ENCODE measurements around the gene VAV3.
A peak's percentile ranks its signal among the peaks of the same experiment; 100 is the strongest.

VAV3 gene

DNA sequence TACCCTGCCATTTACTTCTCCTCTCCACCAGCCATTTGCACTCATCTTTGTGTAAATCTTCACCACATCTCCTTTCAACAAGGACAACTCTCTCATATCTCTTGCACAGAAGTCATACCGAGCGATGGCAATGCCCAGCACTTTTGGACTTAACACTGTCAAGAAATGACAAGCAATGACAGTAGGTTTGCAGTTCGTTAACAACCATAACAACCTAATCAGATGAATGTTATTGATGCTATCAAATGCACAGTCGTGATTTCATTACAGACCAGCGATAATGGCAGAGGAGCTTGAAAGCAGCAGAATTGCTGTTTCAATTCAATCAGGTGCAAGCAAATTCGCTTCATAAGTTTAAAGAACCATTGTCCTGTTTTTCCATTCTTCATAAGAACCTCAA lies 390.9 kb downstream of the VAV3 start:
- H3K36me3 Mint-ChIP-seq = peaks cover 36% of the 10 kb centered on the region
- H3K27ac Mint-ChIP-seq = no peak overlapping the region
- no peaks in the 10 kb centered on the region for H3K27me3 Mint-ChIP-seq
- H3K4me1 Mint-ChIP-seq = no peaks in the 10 kb centered on the region
- ATAC-seq = no peak
- no peaks in the 10 kb centered on the region for H3K9me3 Mint-ChIP-seq
- no peak overlapping the region for H3K4me3 Mint-ChIP-seq

DNA sequence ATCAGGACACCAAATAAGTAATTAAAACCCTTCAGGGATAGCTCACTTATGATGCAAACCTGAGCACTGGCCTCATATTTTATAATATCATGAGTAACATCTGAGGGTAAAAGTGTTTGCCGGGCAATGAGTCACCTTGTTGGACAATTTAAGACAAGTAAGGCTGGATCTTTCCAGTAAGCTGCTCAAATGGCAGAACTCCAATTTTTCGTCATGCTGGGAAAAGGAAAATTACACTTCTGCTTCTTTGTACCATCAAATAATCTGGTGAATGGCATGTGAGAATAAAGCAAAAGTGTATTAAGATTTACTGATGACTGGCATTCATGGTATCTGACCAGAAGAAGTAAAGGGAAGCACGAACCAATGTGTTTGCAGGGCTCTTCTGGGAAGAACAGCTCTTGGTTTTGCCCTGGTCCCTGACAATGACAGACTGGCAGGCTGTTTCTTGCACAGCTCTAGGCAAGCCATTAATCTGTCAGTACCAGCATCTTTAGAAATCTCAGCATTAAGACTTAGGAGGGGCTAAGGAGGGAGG lies 392.2 kb downstream of the VAV3 start:
- Mint-ChIP-seq H3K36me3 (peaks cover 36% of the 10 kb centered on the region), H3K9me3 (no peaks in the 10 kb centered on the region), H3K4me1 (no peaks in the 10 kb centered on the region), H3K4me3 (no peak overlapping the region), H3K27me3 (no peaks in the 10 kb centered on the region), H3K27ac (no peak overlapping the region)
- no peak for ATAC-seq

DNA sequence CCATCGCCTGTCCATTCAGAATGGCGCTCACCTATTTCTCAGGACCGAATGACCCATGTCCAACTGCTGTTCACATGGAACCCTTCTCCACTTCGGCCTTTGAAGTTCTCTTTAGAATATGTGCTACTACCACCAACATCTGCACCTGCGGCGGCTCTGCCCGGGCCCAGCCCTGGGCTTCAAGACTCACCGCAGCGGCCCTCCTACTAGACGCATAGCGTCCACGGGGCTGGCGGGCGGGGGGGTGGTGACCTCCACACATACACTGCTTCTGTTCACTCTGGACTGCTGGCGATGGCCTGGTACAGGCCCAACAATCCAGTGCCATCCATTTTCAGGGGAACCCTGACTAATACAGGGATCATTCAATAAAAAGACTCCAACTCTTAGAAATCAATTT lies 394.2 kb downstream of the VAV3 start:
- no peaks in the 10 kb centered on the region for H3K27me3 Mint-ChIP-seq
- H3K36me3 Mint-ChIP-seq = peaks cover 30% of the 10 kb centered on the region
- H3K4me3 Mint-ChIP-seq = no peak overlapping the region
- ATAC-seq = no peak
- H3K4me1 Mint-ChIP-seq = no peaks in the 10 kb centered on the region
- H3K27ac Mint-ChIP-seq = no peak overlapping the region
- H3K9me3 Mint-ChIP-seq = no peaks in the 10 kb centered on the region

DNA sequence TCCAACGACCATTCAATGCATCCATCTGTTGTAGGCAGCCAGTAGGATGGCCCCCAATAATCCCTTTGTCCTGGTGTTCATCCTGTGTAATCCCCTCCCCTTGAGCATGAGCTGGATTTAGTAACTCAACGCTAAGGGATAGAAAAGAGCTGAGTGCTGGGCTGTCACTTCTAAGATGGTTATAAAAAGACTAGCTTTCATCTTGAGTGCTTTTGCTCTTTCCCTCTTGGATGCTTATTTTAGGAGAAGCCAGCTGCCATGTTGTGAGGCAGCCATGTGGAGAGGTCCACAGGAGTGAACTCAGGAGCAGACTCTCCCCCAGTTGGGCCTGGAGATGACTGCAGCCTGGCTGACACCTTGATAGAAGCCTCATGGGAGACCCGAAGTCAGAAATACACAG lies 401.5 kb downstream of the VAV3 start:
- Mint-ChIP-seq H3K9me3 (no peaks in the 10 kb centered on the region), H3K36me3 (no peaks in the 10 kb centered on the region), H3K27ac (no peak overlapping the region), H3K27me3 (no peaks in the 10 kb centered on the region), H3K4me3 (no peak overlapping the region), H3K4me1 (no peaks in the 10 kb centered on the region)
- no peak for ATAC-seq

DNA sequence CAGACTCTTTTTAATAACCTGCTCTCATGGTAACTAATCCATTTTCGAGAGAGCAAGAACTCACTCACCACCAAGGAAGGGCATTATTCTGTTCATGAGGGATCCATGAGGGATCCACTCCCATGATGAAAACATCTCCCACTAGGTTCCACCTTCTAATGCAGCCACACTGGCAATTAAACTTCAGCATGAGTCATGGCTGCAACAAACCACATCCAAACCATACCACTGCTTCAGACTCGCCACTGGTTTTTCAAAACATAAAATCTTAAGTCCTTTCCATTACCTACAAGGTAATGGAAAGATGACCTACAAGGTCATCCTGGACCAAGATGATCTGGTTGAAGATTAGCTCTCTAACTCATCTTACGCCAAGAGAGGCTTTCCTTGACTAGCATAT lies 405.1 kb downstream of the VAV3 start:
- ATAC-seq = no peak
- Mint-ChIP-seq H3K36me3 (no peaks in the 10 kb centered on the region), H3K4me1 (no peaks in the 10 kb centered on the region), H3K4me3 (no peak overlapping the region), H3K27ac (no peak overlapping the region), H3K27me3 (no peaks in the 10 kb centered on the region), H3K9me3 (no peaks in the 10 kb centered on the region)

DNA sequence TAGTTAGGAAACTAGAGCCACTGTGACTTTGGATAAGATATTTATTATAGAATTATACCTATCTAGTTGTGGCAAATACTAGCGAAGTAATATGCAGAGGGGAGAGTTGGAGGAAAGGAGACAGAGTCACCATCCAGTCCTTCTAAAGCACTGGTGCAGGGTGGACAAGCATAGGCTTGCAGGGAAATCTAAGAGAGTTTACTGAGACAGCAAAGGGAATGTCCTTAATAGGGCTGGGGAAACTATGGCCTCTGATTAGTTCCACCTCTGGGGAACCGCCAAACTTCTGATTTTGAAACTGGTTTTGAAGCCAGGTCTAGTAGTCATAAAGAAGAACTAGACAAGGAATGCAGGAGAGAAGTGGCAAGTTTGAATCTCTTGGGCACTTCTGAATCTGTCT lies 407.9 kb downstream of the VAV3 start:
- Mint-ChIP-seq H3K27ac (no peak overlapping the region), H3K4me3 (no peak overlapping the region), H3K9me3 (no peaks in the 10 kb centered on the region), H3K36me3 (no peaks in the 10 kb centered on the region), H3K27me3 (no peaks in the 10 kb centered on the region), H3K4me1 (no peaks in the 10 kb centered on the region)
- no peak for ATAC-seq

DNA sequence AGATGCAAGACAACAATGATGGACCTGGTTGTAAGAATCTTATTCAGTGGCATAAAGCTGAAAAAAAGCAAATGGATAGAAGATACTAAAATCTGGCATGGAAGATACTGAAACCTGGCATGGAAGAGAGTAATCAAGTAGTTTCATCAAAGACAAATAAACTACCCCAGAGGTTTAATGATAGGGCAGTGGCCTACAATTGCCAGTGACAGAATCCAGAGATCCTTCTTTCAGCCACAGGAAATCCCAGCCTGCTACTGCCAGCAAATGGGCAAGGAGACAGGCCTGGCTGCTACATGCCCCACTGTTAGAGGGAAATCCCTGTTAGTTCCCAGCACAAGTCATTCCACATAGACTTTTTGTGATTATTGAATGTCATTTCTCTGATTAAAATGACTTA lies 409.4 kb downstream of the VAV3 start:
- Mint-ChIP-seq H3K9me3 (no peaks in the 10 kb centered on the region), H3K27ac (no peak overlapping the region), H3K4me3 (no peak overlapping the region), H3K4me1 (no peaks in the 10 kb centered on the region), H3K27me3 (no peaks in the 10 kb centered on the region), H3K36me3 (no peaks in the 10 kb centered on the region)
- ATAC-seq = no peak

DNA sequence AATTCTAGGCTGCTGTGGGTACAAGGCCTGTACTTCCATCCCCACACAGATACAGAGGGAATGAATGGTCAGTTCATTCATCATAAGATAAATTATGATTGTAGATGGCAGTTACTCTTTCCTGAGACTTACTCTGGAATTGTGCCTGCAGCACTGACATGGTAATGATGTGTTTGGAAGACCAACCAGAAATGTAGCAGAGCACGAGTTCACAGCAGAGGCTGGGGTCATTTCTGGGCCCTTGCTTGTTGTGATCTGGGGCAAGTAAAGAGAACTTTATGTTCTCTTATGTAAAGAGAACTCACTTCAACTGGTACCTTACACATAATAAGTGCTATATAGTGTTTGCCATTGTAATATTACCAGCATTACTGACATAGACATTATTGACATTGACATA lies 412.2 kb downstream of the VAV3 start:
- Mint-ChIP-seq H3K27me3 (no peaks in the 10 kb centered on the region), H3K9me3 (no peaks in the 10 kb centered on the region), H3K36me3 (no peaks in the 10 kb centered on the region), H3K4me3 (no peak overlapping the region), H3K27ac (no peak overlapping the region), H3K4me1 (no peaks in the 10 kb centered on the region)
- ATAC-seq = no peak

DNA sequence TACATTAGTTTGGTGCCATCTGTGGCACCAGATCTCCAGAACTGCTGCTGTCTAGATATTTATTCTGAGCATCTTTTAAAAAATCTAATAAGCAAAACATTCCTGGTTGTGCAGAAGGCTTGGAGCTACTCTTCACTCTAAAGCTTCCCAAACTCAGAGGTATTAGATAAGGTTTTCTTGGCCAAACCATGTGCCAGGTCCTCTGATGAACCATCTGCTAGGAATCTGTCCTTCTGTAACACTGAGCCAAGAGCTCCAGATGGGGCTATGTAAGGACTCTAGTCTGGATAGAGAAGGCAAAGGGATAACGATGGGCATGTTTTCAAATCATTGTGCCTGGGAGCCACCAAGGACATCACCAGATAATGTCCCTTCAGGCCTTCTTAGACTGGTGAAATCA lies 413.5 kb downstream of the VAV3 start:
- Mint-ChIP-seq H3K9me3 (no peaks in the 10 kb centered on the region), H3K4me1 (no peaks in the 10 kb centered on the region), H3K4me3 (no peak overlapping the region), H3K36me3 (no peaks in the 10 kb centered on the region), H3K27ac (no peak overlapping the region), H3K27me3 (no peaks in the 10 kb centered on the region)
- no peak for ATAC-seq

DNA sequence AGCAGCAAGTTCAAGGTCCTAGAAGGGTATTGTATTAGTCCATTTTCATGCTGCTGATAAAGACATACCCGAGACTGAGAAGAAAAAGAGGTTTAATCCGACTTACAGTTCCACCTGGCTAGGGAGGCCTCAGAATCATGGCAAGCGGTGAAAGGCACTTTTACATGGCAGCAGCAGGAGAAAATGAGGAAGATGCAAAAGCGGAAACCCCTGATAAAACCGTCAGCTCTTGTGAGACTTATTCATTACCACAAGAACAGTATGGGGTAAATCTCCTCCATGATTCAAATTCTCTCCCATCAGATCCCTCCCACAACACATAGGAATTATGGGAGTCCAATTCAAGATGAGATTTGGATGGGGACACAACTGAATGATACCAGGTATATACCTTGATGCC lies 414.6 kb downstream of the VAV3 start:
- no peak for ATAC-seq
- H3K27ac Mint-ChIP-seq = no peak overlapping the region
- H3K4me3 Mint-ChIP-seq = no peak overlapping the region
- no peaks in the 10 kb centered on the region for H3K9me3 Mint-ChIP-seq
- no peaks in the 10 kb centered on the region for H3K36me3 Mint-ChIP-seq
- no peaks in the 10 kb centered on the region for H3K4me1 Mint-ChIP-seq
- H3K27me3 Mint-ChIP-seq = no peaks in the 10 kb centered on the region

DNA sequence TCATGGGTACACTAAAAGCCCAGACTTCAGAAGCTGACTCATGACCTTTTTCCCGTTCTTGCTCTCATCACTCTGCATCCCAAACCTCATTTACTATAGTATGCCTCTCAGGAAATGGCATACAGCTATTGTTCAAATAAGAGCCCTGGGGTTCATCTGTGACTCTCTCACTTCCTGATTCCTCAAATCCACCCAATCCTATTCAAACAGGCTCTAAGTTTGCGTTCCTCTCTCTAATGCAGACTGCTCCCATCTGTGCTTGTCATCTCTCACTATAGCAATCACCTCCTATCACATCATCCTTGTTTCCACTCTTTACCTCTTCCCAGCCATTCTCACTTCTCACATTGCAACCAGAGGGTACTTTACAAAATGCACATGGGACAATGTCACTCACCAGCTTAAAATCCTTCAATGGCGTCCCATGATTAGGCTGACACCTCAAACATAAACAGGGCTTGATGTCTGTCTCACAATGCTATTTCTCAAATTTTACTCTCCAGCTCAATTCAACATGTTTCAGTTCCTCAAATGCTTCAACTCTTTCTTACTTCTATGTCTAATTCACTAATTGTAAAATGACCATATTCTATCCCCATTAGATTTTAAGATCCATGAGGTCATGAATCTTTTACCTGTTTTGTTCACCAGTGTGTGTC lies 415.7 kb downstream of the VAV3 start:
- Mint-ChIP-seq H3K27ac (no peak overlapping the region), H3K9me3 (no peaks in the 10 kb centered on the region), H3K4me3 (no peak overlapping the region), H3K36me3 (no peaks in the 10 kb centered on the region), H3K27me3 (no peaks in the 10 kb centered on the region), H3K4me1 (no peaks in the 10 kb centered on the region)
- peak; percentile 65 for ATAC-seq

DNA sequence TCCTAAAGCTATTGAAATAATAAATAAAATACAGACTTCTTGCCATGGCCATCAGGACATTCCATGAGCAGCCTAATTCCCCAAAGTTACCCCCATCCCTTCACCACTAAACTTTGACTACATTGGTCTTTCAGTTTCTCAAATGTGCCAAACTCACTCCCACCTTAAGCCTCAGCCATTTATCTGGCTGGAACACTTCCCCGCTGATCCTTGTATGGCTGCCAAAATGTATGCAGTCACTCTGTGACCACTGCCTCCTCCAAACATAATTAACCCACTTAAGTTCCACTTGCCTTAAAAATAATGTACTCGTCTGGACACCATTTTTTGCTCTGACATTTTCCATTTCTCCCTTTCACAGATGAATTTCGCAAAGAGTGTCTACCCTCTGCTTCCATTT lies 416.7 kb downstream of the VAV3 start:
- no peaks in the 10 kb centered on the region for H3K4me1 Mint-ChIP-seq
- H3K27me3 Mint-ChIP-seq = no peaks in the 10 kb centered on the region
- no peak for ATAC-seq
- H3K4me3 Mint-ChIP-seq = no peak overlapping the region
- H3K36me3 Mint-ChIP-seq = no peaks in the 10 kb centered on the region
- H3K27ac Mint-ChIP-seq = no peak overlapping the region
- H3K9me3 Mint-ChIP-seq = no peaks in the 10 kb centered on the region

DNA sequence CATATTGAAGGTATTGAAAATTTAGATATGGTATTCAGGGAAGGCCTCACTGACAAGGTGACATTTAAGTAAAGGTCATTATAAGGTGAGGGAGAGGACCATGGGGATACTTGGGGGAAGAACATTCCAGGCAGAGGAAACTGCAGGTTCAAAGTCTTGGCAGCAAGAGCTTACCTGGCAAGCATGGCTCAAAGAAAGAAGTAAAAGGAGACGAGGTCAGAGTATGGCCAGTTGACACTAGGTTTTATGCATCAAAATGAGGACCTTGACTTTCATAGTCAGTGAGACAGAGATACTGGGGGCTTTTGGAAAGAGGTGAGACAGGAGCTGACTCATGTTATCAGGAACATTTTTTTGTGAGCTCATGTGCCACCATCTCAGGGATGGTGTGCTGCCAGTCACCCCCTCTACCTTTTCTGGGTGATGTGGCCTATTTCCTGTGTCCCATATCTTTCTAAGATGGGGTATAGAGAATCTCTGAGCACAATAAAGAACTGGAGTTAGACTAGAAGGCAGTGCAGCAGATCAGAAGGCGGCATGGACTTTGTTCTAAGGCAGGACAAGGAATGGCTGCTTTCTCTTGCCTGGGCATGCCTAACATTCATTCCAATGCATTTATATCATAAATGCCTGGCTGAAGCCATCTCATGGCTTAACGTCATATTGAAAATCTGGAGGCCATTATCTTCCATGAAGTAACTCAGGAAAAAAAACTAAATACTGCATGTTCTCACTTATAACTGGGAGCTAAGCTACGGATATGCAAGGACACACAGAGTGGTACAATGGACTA lies 417.4 kb downstream of the VAV3 start:
- ATAC-seq = no peak
- Mint-ChIP-seq H3K4me1 (no peaks in the 10 kb centered on the region), H3K9me3 (no peaks in the 10 kb centered on the region)

DNA sequence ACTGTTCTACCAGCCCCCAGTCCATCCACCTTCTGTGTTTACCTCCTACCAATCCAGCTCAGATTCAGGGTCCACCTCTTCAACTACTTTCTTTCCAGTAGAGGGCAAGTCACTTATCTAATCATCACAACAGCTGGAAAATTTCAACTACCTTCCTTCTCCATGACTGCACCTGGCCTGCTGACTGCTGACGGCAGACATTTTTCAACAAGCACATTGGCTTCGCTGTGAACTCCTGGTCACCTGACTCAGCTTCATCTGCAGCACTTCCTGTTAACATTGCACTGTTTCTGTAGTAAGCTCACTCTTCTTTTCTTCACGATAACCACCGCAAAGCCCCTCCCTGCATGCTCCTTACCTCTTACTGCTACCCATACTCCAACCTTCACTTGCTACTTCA lies 418.4 kb downstream of the VAV3 start:
- ATAC-seq = no peak
- no peaks in the 10 kb centered on the region for H3K27me3 Mint-ChIP-seq
- H3K4me3 Mint-ChIP-seq = no peak overlapping the region
- H3K27ac Mint-ChIP-seq = no peak overlapping the region
- H3K9me3 Mint-ChIP-seq = no peaks in the 10 kb centered on the region
- H3K36me3 Mint-ChIP-seq = no peaks in the 10 kb centered on the region
- H3K4me1 Mint-ChIP-seq = no peaks in the 10 kb centered on the region

More for the DNA sequence above, 417.4 kb downstream of the VAV3 start:
- H3K27me3 Mint-ChIP-seq = no peaks in the 10 kb centered on the region
- H3K4me3 Mint-ChIP-seq = no peak overlapping the region
- H3K27ac Mint-ChIP-seq = no peak overlapping the region
- H3K36me3 Mint-ChIP-seq = no peaks in the 10 kb centered on the region

DNA sequence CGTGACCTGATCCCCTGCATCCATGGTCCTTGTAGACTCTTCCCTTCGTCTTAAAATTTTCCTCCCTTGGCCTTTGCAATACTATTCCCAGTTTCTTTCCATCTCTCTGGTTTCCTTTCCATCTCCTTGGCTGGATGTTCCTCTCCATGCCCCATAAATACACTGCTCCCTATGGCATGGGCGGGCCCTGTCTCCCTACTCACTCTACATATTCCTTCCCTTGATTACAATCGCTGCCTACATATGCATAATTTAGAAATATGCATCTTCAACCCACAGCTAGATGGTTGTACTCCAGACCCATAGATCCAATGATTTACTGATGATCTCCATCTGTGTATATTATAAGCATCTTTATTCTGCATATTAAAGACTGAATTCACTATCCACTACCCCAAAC lies 419.1 kb downstream of the VAV3 start:
- H3K27me3 Mint-ChIP-seq = no peaks in the 10 kb centered on the region
- H3K36me3 Mint-ChIP-seq = no peaks in the 10 kb centered on the region
- no peak overlapping the region for H3K4me3 Mint-ChIP-seq

DNA sequence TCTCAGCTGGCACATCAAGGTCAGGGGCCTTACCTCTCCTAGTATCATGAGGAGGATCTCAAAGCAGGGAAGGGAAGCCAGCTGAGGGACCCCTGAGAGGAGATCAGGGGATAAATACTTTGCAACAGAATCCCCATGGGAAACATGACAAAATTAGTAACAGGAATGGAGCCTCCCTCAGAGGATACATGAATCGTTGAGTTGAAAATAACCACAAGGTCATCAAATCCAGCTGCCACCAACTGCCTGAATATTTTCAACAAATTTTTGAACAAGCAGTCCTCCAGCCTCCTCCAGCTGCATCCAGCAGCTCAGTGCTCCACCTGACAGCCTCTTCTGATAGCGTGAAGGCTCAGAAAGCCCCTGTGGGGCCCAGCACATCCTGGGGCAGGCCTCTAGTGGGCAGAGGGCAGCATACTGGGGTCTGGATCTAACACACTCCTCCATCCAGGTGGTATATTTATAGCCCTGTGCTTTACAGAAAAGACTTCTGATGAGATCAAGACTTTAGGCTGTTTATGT lies 419.9 kb downstream of the VAV3 start:
- Mint-ChIP-seq H3K36me3 (no peaks in the 10 kb centered on the region), H3K27ac (no peak overlapping the region)
- ATAC-seq = no peak

More for the DNA sequence above, 419.1 kb downstream of the VAV3 start:
- H3K27ac Mint-ChIP-seq = no peak overlapping the region
- ATAC-seq = no peak
- H3K9me3 Mint-ChIP-seq = no peaks in the 10 kb centered on the region
- H3K4me1 Mint-ChIP-seq = no peaks in the 10 kb centered on the region

More for the DNA sequence above, 419.9 kb downstream of the VAV3 start:
- H3K27me3 Mint-ChIP-seq = no peaks in the 10 kb centered on the region
- no peaks in the 10 kb centered on the region for H3K4me1 Mint-ChIP-seq
- no peak overlapping the region for H3K4me3 Mint-ChIP-seq
- H3K9me3 Mint-ChIP-seq = no peaks in the 10 kb centered on the region

Data from stimulated activated memory B cell treated with anti-CD40 and anti-IgM and Interleukin-4, amounts not matched to agents 10 μg/mL and 1 μg/mL and 100 μg/mL, for 72 hours (primary cell).